Loucy (cell line): ENCODE measurements around the gene MYL5.

Experiments
- H2AFZ ChIP-seq: fragments of 200-600 bp; sonication (generic); 2 replicates; pipeline ENCODE4 v1.6.0; 2016; ENCODE audit warnings: antibody characterized with exemption, mild to moderate bottlenecking, low read length, moderate library complexity
- H3F3A ChIP-seq: fragments of 200-600 bp; 2 replicates; pipeline ENCODE4 v1.6.0; 2016; ENCODE audit warnings: antibody characterized with exemption, low read depth, mild to moderate bottlenecking
- H3K27me3 ChIP-seq: fragments of 200-600 bp; sonication (generic); 2 replicates; pipeline ENCODE4 v1.6.1; 2014; ENCODE audit warnings: low read length, mild to moderate bottlenecking; ENCODE audit not compliant: insufficient read depth, poor library complexity, severe bottlenecking
- H3K36me3 ChIP-seq: fragments of 200-600 bp; sonication (generic); 2 replicates; pipeline ENCODE4 v1.6.1; 2016; ENCODE audit warnings: low read length; ENCODE audit not compliant: insufficient read depth
- H3K4me1 ChIP-seq: fragments of 200-600 bp; sonication (generic); 2 replicates; pipeline ENCODE4 v1.5.1; 2014; ENCODE audit warnings: low read length, mild to moderate bottlenecking; ENCODE audit not compliant: insufficient read depth, poor library complexity, severe bottlenecking
- H3K4me2 ChIP-seq: fragments of 200-600 bp; sonication (generic); 2 replicates; pipeline ENCODE4 v1.6.0; 2014; ENCODE audit warnings: antibody characterized with exemption, low read length, low read depth, mild to moderate bottlenecking; ENCODE audit not compliant: poor library complexity, severe bottlenecking
- H3K4me3 ChIP-seq: fragments of 200-600 bp; sonication (generic); 2 replicates; pipeline ENCODE4 v1.5.1; 2014; ENCODE audit warnings: low read length, mild to moderate bottlenecking, mixed read lengths; ENCODE audit not compliant: poor library complexity, severe bottlenecking
- H3K79me2 ChIP-seq: fragments of 200-600 bp; sonication (generic); 2 replicates; pipeline ENCODE4 v1.6.1; 2014; ENCODE audit warnings: low read length; ENCODE audit not compliant: insufficient read depth
- H3K9ac ChIP-seq: fragments of 200-600 bp; sonication (generic); 2 replicates; pipeline ENCODE4 v1.6.0; 2014; ENCODE audit warnings: mild to moderate bottlenecking, low read depth, low read length, moderate library complexity; ENCODE audit not compliant: poor library complexity, severe bottlenecking
- H3K9me2 ChIP-seq: fragments of 200-600 bp; sonication (generic); replicated peaks from 2 replicates; pipeline ENCODE4 v1.6.1; 2016; ENCODE audit warnings: low read depth, low read length, mixed read lengths
- H3K9me3 ChIP-seq: fragments of 200-600 bp; sonication (generic); 2 replicates; pipeline ENCODE4 v1.6.1; 2014; ENCODE audit warnings: mild to moderate bottlenecking, antibody characterized with exemption, low read length, low read depth; ENCODE audit not compliant: insufficient read depth
- H4K20me1 ChIP-seq: fragments of 200-600 bp; sonication (generic); 2 replicates; pipeline ENCODE4 v1.6.0; 2014; ENCODE audit warnings: antibody characterized with exemption, low read length, mild to moderate bottlenecking; ENCODE audit not compliant: insufficient read depth, poor library complexity, severe bottlenecking
- CTCF ChIP-seq: fragments of 200-600 bp; sonication (generic); conservative IDR thresholded peaks from 2 replicates; pipeline ENCODE4 v1.5.1; 2014; ENCODE audit warnings: mild to moderate bottlenecking, antibody characterized with exemption, low read length
- EZH2phosphoT487 ChIP-seq: fragments of 200-600 bp; IDR thresholded peaks from 2 replicates; pipeline ENCODE4 v1.6.1; 2018; ENCODE audit warnings: antibody characterized with exemption, mild to moderate bottlenecking, moderate library complexity, borderline replicate concordance

The MYL5 gene

GRCh38 chr4:675980-676870 lies 1.9 kb downstream of the MYL5 start:
- Histone ChIP-seq H3K4me1 (peaks cover 24% of the 10 kb centered on the region), H3K9ac (peak overlapping the region; percentile 95), H3K9me2 (no peaks in the 10 kb centered on the region), H3K36me3 (peaks cover 8% of the 10 kb centered on the region; the same call in 1 of the 2 replicates), H3K4me2 (peak overlapping the region; percentile 98), H3F3A (no peaks in the 10 kb centered on the region), H3K4me3 (peak overlapping the region; percentile 85), H4K20me1 (peaks cover 3% of the 10 kb centered on the region), H3K9me3 (no peaks in the 10 kb centered on the region), H3K27me3 (no peaks in the 10 kb centered on the region), H2AFZ (no peak overlapping the region), H3K79me2 (peaks cover 24% of the 10 kb centered on the region)
- TF ChIP-seq CTCF (no peak), EZH2phosphoT487 (no peak)

- Histone ChIP-seq H3F3A (no peaks in the 10 kb centered on the region), H3K9me2 (no peaks in the 10 kb centered on the region), H4K20me1 (peaks cover 3% of the 10 kb centered on the region), H3K27me3 (no peaks in the 10 kb centered on the region), H3K4me2 (no peak overlapping the region), H3K36me3 (peaks cover 4% of the 10 kb centered on the region; the same call in 1 of the 2 replicates), H3K4me3 (no peak overlapping the region), H2AFZ (no peak overlapping the region), H3K4me1 (peaks cover 24% of the 10 kb centered on the region), H3K9me3 (no peaks in the 10 kb centered on the region), H3K79me2 (peaks cover 24% of the 10 kb centered on the region), H3K9ac (no peak overlapping the region)
- TF ChIP-seq EZH2phosphoT487 (no peak), CTCF (no peak)
Measured at GRCh38 chr4:676871-677235, 2.5 kb downstream of the MYL5 start.

- Histone ChIP-seq H3K4me2 (no peak overlapping the region), H3K79me2 (peaks cover 18% of the 10 kb centered on the region), H3K4me1 (peaks cover 24% of the 10 kb centered on the region), H3K9me3 (no peaks in the 10 kb centered on the region), H3K9ac (no peak overlapping the region), H3K4me3 (no peak overlapping the region), H3K36me3 (no peaks in the 10 kb centered on the region), H4K20me1 (peaks cover 3% of the 10 kb centered on the region), H3K9me2 (no peaks in the 10 kb centered on the region), H2AFZ (no peak overlapping the region), H3F3A (no peaks in the 10 kb centered on the region), H3K27me3 (no peaks in the 10 kb centered on the region)
- no peak for TF ChIP-seq EZH2phosphoT487
- TF ChIP-seq CTCF = no peak
Measured at GRCh38 chr4:677431-678293, 3.3 kb downstream of the MYL5 start.
